Heart left ventricle (tissue), 16 donors: ENCODE data around the gene DAGLA. TPM values are rescaled to one million over a fixed set of nuclear protein-coding genes. Genes with fewer than 3 reads are reported as not detected.

Source experiments
- ATAC-seq, 4 donors: fragments of 200-7000 bp; cut with Tn5 transposase; one replicate each; pipeline ENCODE4 v1.9.1; 2020 to 2022; ENCODE audit warnings: moderate library complexity in 4 of 4, mild to moderate bottlenecking in 3 of 4, moderate number of reproducible peaks in 1 of 4
- DNase-seq, 5 donors: peaks; one replicate each; pipeline ENCODE4 v3.0.0-alpha.2; 2020
- H3K27ac ChIP-seq, 12 donors: fragments of 200-600 bp; sonication (generic) in 4 of 12; one replicate each; pipeline versions ENCODE4 v1.5.0 to v1.8.0; 2016 to 2022; ENCODE audit warnings: mild to moderate bottlenecking in 2 of 12
- H3K27me3 ChIP-seq, 9 donors: fragments of 200-600 bp; sonication (generic) in 2 of 9; one replicate each; pipeline versions ENCODE4 v1.5.1 to v1.8.0; 2016 to 2022; ENCODE audit warnings: mild to moderate bottlenecking in 3 of 9
- H3K36me3 ChIP-seq, 9 donors: fragments of 200-600 bp; sonication (generic) in 2 of 9; one replicate each; pipeline versions ENCODE4 v1.5.0 to v1.8.0; 2018 to 2022; ENCODE audit warnings: mild to moderate bottlenecking in 2 of 9
- H3K4me1 ChIP-seq, 12 donors: fragments of 200-600 bp; sonication (generic) in 4 of 12; one replicate each; pipeline versions ENCODE4 v1.5.0 to v1.8.0; 2016 to 2022; ENCODE audit warnings: mild to moderate bottlenecking in 3 of 12
- H3K4me3 ChIP-seq, 12 donors: fragments of 200-600 bp; sonication (generic) in 4 of 12; one replicate each; pipeline versions ENCODE4 v1.5.0 to v1.8.0; 2017 to 2022; ENCODE audit warnings: mild to moderate bottlenecking in 9 of 12, moderate library complexity in 4 of 12
- H3K9me3 ChIP-seq, 12 donors: fragments of 200-600 bp; sonication (generic) in 4 of 12; one replicate each; pipeline versions ENCODE4 v1.5.0 to v1.8.0; 2016 to 2022; ENCODE audit warnings: mild to moderate bottlenecking in 1 of 12
- POLR2A ChIP-seq, 2 donors: fragments of 450-650 bp; IDR thresholded peaks; one replicate each; pipeline ENCODE4 v1.6.1; 2017; ENCODE audit warnings: antibody characterized with exemption in 2 of 2, mild to moderate bottlenecking in 2 of 2, moderate library complexity in 2 of 2
- WGBS, 4 donors: extraction: QIAGEN DNeasy Blood & Tissue Kit in 2 of 4; methylation state at CpG; one replicate each; pipeline versions ENCODE4 v1.1.5 to v1.1.7; 2013 to 2018; 5-methylcytosine and 5-hydroxymethylcytosine counted together
- intact Hi-C, 10 donors: fragments of 100-400 bp; cut with DNase I; formaldehyde crosslinking; loops; one replicate each; pipeline versions ENCODE4 v1.11.1 to v1.14.2; 2022
- polyA plus RNA-seq, 2 donors: library from polyadenylated mRNA; stranded (reverse); fragments of 200-250 nt; gene quantifications; one replicate each; pipeline ENCODE4 v1.2.3, GENCODE V29; 2013
- total RNA-seq, 9 donors: library from RNA; depleted of rRNA in 2 of 9; stranded (reverse); fragments of >200 nt in 2 of 9; fragmentation: NEBNext Ultra II Directional in 3 of 9; extraction: Animal tissue kit (Norgen Biotek cat#: 25700) in 3 of 9; gene quantifications; one replicate each; pipeline versions ENCODE4 v1.1.0 to v1.2.4, GENCODE V29; 2016 to 2023
- TF ChIP-seq, protein P1 (sequence below), 12 donors: fragments of 200-600 bp; sonication (generic) in 4 of 12; IDR thresholded peaks; one replicate each; pipeline versions ENCODE4 v1.5.0 to v1.8.0; 2018 to 2022; ENCODE audit warnings: antibody characterized with exemption in 12 of 12, mild to moderate bottlenecking in 5 of 12
- donor health status: ischemic (EF 13 %, LVEDD 7.1; RV severe dilation, severe dysfunction).
- donor health status: healthy with polysubstance abuse.
- donor health status: DM: no; HTN: yes; CAD: no.
- donor health status: DM: no; HTN: no; CAD: no.
- donor health status: ischemic (EF 25% LVEDD 6.9; RV normal size, moderate dysfunction).
- donor health status: ischemic (EF 25% LVEDD 5.7; RV mildly dilated, moderate dysfunction).
- donor health status: healthy.
- donor health status: DM: yes; HTN: yes; CAD: no.
- donor health status: ischemic (EF 35%, LVEDD 5.7; RV mildly dilated, moderate dysfunction).
- donor health status: nonischemic (EF 11% LVEDD 7.7; RV severe dilation, severe dysfunction).
- donor health status: DM: yes; HTN: yes; CAD: no.
- donor health status: PGD.
- donor health status: ischemic (EF 29% LVEDD 5.4; RV normal size, mild dysfunction).
- donor health status: nonischemic (EF 23%, LVEDD 6.1; RV moderate dilation, normal function).

The DAGLA gene
- total and polyA plus RNA-seq, 11 donors = 2.2 to 5.6 (median 3.3) TPM

DNA sequence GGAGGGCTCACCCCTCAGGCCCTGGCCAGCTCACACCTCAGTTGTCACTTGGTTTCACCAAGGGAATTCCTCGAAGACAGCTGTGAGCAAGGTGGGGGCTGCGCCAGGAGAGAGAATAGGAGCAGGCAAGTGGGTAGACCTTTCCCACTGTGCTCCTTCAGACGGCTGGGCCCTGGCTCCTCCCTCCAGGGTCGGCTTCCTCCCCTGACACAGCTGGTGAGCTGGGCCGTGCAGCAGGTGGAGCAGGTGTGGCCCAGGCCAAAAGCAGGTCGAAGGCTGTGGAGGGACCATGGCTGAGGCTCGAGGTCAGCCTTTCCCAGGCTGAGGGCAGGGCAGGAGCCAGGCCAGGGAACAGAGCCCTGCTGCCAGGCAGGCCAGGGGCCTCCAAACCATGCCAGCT lies 59.8 kb downstream of the DAGLA start:
- peaks cover 0 to 7% (median 0%) of the 10 kb centered on the region in 12 donors for H3K4me1 ChIP-seq
- 59 to 79% (median 71%) methylated on average over 6 to 7 of the region's 7 CpGs for WGBS, 4 donors
- ATAC-seq = peak in 2 of 4 donors; percentile 7 to 21
- intact Hi-C loops = loop anchor here in 2 of 10 donors (10.0 kb wide), 2 partner anchors 255 to 265 kb away; a partner anchor contains a TSS
- H3K27me3 ChIP-seq = no peaks in the 10 kb centered on the region
- H3K36me3 ChIP-seq = peaks cover 0 to 67% (median 16%) of the 10 kb centered on the region in 9 donors
- H3K27ac ChIP-seq = no peak overlapping the region
- H3K4me3 ChIP-seq = no peak overlapping the region
- no peaks in the 10 kb centered on the region for H3K9me3 ChIP-seq
- no peak for DNase-seq
- no peak for TF ChIP-seq POLR2A (IDR thresholded peaks at IDR 0.05)
- TF ChIP-seq, protein P1, sequence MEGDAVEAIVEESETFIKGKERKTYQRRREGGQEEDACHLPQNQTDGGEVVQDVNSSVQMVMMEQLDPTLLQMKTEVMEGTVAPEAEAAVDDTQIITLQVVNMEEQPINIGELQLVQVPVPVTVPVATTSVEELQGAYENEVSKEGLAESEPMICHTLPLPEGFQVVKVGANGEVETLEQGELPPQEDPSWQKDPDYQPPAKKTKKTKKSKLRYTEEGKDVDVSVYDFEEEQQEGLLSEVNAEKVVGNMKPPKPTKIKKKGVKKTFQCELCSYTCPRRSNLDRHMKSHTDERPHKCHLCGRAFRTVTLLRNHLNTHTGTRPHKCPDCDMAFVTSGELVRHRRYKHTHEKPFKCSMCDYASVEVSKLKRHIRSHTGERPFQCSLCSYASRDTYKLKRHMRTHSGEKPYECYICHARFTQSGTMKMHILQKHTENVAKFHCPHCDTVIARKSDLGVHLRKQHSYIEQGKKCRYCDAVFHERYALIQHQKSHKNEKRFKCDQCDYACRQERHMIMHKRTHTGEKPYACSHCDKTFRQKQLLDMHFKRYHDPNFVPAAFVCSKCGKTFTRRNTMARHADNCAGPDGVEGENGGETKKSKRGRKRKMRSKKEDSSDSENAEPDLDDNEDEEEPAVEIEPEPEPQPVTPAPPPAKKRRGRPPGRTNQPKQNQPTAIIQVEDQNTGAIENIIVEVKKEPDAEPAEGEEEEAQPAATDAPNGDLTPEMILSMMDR (IDR thresholded peaks at IDR 0.05) = no peak

DNA sequence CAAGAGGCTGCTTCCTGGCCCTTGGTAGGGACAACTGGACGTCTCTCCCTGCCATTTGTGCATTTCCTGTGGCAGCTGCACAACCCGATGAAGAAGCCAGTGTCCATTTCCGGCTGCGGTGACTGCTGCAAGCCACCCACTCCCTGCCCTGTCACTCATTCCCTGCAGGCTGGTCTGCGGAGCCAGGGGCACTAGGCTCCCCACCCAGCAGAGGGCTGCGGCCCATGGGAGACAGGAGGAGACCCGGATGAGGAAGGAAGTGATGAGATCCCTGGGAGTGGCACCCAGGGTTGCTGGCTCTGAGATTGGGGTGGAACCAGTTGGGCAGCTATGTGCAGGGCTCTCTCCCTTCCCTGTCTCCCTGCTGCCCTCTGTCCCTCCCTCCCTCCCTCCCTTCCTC lies 62.2 kb downstream of the DAGLA start:
- Histone ChIP-seq H3K4me3 (no peak overlapping the region), H3K36me3 (peaks cover 0 to 45% (median 10%) of the 10 kb centered on the region in 9 donors), H3K4me1 (peaks cover 0 to 7% (median 0%) of the 10 kb centered on the region in 12 donors), H3K27me3 (no peaks in the 10 kb centered on the region), H3K27ac (peak overlapping the region in 1 of 12 donors; percentile 44), H3K9me3 (no peaks in the 10 kb centered on the region)
- TF ChIP-seq, protein P1 (IDR thresholded peaks at IDR 0.05) = no peak
- DNase-seq (peak in 1 of 5 donors; percentile 56), ATAC-seq (peak in 2 of 4 donors; percentile 12 to 37)
- intact Hi-C loops = no loop called here
- 50 to 65% (median 56%) methylated on average over 5 to 7 of the region's 7 CpGs for WGBS, 4 donors

DNA sequence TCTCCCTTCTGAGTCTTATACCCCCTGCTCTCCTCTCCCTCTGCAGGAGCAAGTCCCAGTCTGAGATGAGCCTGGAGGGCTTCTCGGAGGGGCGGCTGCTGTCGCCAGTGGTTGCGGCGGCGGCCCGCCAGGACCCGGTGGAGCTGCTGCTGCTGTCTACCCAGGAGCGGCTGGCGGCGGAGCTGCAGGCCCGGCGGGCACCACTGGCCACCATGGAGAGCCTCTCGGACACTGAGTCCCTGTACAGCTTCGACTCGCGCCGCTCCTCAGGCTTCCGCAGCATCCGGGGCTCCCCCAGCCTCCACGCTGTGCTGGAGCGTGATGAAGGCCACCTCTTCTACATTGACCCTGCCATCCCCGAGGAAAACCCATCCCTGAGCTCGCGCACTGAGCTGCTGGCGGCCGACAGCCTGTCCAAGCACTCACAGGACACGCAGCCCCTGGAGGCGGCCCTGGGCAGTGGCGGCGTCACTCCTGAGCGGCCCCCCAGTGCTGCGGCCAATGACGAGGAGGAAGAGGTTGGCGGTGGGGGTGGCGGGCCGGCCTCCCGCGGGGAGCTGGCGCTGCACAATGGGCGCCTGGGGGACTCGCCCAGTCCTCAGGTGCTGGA lies 63.4 kb downstream of the DAGLA start:
- intact Hi-C loops = no loop called here
- H3K4me1 ChIP-seq = peaks cover 0 to 9% (median 5%) of the 10 kb centered on the region in 12 donors
- peaks cover 0 to 34% (median 10%) of the 10 kb centered on the region in 9 donors for H3K36me3 ChIP-seq
- WGBS, 4 donors = 88 to 93% (median 93%) methylated on average over 30 to 42 of the region's 42 CpGs
- ATAC-seq (no peak), DNase-seq (no peak)
- no peak overlapping the region for H3K27ac ChIP-seq
- no peaks in the 10 kb centered on the region for H3K27me3 ChIP-seq
- no peak overlapping the region for H3K4me3 ChIP-seq
- H3K9me3 ChIP-seq = no peaks in the 10 kb centered on the region
- TF ChIP-seq POLR2A (IDR thresholded peaks at IDR 0.05) = no peak
- TF ChIP-seq, protein P1 (IDR thresholded peaks at IDR 0.05) = no peak

DNA sequence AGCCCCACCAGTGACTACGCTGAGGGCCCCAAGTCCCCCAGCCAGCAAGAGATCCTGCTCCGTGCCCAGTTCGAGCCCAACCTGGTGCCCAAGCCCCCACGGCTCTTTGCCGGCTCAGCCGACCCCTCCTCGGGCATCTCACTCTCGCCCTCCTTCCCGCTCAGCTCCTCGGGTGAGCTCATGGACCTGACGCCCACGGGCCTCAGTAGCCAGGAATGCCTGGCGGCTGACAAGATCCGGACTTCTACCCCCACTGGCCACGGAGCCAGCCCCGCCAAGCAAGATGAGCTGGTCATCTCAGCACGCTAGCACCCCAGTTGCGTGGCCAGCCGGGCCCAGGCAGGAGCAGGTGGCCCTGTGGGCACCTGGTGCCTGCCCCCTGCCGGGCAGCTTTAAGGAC lies 64.0 kb downstream of the DAGLA start:
- intact Hi-C loops = no loop called here
- Histone ChIP-seq H3K4me1 (peaks cover 0 to 9% (median 5%) of the 10 kb centered on the region in 12 donors), H3K9me3 (no peaks in the 10 kb centered on the region), H3K36me3 (peaks cover 0 to 34% (median 10%) of the 10 kb centered on the region in 9 donors), H3K27me3 (no peaks in the 10 kb centered on the region), H3K4me3 (no peak overlapping the region), H3K27ac (no peak overlapping the region)
- 89 to 92% (median 91%) methylated on average over 20 of the region's 20 CpGs for WGBS, 4 donors
- TF ChIP-seq, protein P1 (IDR thresholded peaks at IDR 0.05) = no peak
- TF ChIP-seq POLR2A (IDR thresholded peaks at IDR 0.05) = no peak
- no peak for ATAC-seq
- no peak for DNase-seq
